Trophoblast cell (in vitro differentiated cells and primary cell): ENCODE measurements around the gene SARNP.

Experiments used
- DNase-seq, 2 donors: peaks; one replicate each; pipeline ENCODE4 v3.0.0-alpha.2; 2016
- H2AFZ ChIP-seq: 2 replicates; pipeline ENCODE4 v1.6.1; 2013; ENCODE audit warnings: low read length, moderate library complexity, mild to moderate bottlenecking; ENCODE audit not compliant: insufficient read depth, poor library complexity
- H2AK5ac ChIP-seq: 2 replicates; pipeline ENCODE4 v1.6.1; 2013; ENCODE audit warnings: mild to moderate bottlenecking, low read length
- H2BK120ac ChIP-seq: 2 replicates; pipeline ENCODE4 v1.6.1; 2013; ENCODE audit warnings: low read length, mild to moderate bottlenecking, moderate library complexity; ENCODE audit not compliant: insufficient read depth, poor library complexity
- H2BK12ac ChIP-seq: 2 replicates; pipeline ENCODE4 v1.6.1; 2013; ENCODE audit warnings: mild to moderate bottlenecking, low read length, moderate library complexity
- H2BK5ac ChIP-seq: 2 replicates; pipeline ENCODE4 v1.6.1; 2013; ENCODE audit warnings: low read length, low read depth, moderate library complexity, mild to moderate bottlenecking; ENCODE audit not compliant: poor library complexity
- H3K14ac ChIP-seq: 2 replicates; pipeline ENCODE4 v1.6.1; 2013; ENCODE audit warnings: mild to moderate bottlenecking, low read length
- H3K18ac ChIP-seq: 2 replicates; pipeline ENCODE4 v1.6.1; 2013; ENCODE audit warnings: mild to moderate bottlenecking, low read length
- H3K23ac ChIP-seq: 2 replicates; pipeline ENCODE4 v1.6.1; 2013; ENCODE audit warnings: low read length
- H3K27ac ChIP-seq: 2 replicates; pipeline ENCODE4 v1.5.1; 2013; ENCODE audit warnings: low read depth, mild to moderate bottlenecking, inconsistent platforms, low read length, moderate library complexity
- H3K27me3 ChIP-seq: 2 replicates; pipeline ENCODE4 v1.6.1; 2013; ENCODE audit warnings: inconsistent platforms, mild to moderate bottlenecking, low read length, moderate library complexity; ENCODE audit not compliant: insufficient read depth
- H3K36me3 ChIP-seq, 2 experiments: 1 replicate in 1 of 2; 2 replicates in 1 of 2; pipeline ENCODE4 v1.6.1; 2013; ENCODE audit warnings: low read length in 2 of 2, mild to moderate bottlenecking in 2 of 2, moderate library complexity in 1 of 2; ENCODE audit not compliant: insufficient read depth in 2 of 2, control insufficient read depth in 1 of 2
- H3K4ac ChIP-seq: 2 replicates; pipeline ENCODE4 v1.6.1; 2013; ENCODE audit warnings: low read depth, mild to moderate bottlenecking, low read length, moderate library complexity
- H3K4me1 ChIP-seq, 2 experiments: 1 replicate in 1 of 2; 2 replicates in 1 of 2; pipeline ENCODE4 v1.6.1; 2013; ENCODE audit warnings: low read length in 2 of 2, mild to moderate bottlenecking in 2 of 2, moderate library complexity in 1 of 2; ENCODE audit not compliant: insufficient read depth in 2 of 2, control insufficient read depth in 1 of 2
- H3K4me2 ChIP-seq: 2 replicates; pipeline ENCODE4 v1.6.1; 2013; ENCODE audit warnings: inconsistent platforms, mild to moderate bottlenecking, low read length, moderate library complexity
- H3K4me3 ChIP-seq: 2 replicates; pipeline ENCODE4 v1.5.1; 2013; ENCODE audit warnings: mild to moderate bottlenecking, low read depth, low read length, inconsistent platforms
- H3K79me1 ChIP-seq: one replicate; pipeline ENCODE4 v1.6.1; 2013; ENCODE audit warnings: low read length
- H3K79me2 ChIP-seq: 2 replicates; pipeline ENCODE4 v1.6.1; 2013; ENCODE audit warnings: low read length, mild to moderate bottlenecking; ENCODE audit not compliant: control insufficient read depth, insufficient read depth, poor library complexity
- H3K9ac ChIP-seq: 2 replicates; pipeline ENCODE4 v1.6.1; 2013; ENCODE audit warnings: mild to moderate bottlenecking, low read length
- H3K9me3 ChIP-seq: 2 replicates; pipeline ENCODE4 v1.6.1; 2013; ENCODE audit warnings: low read depth, mild to moderate bottlenecking, control low read depth, inconsistent platforms, low read length; ENCODE audit not compliant: insufficient read depth
- H4K12ac ChIP-seq: 2 replicates; pipeline ENCODE4 v1.6.1; 2013; ENCODE audit warnings: low read depth, mild to moderate bottlenecking, low read length, moderate library complexity
- H4K8ac ChIP-seq: 2 replicates; pipeline ENCODE4 v1.6.1; 2013; ENCODE audit warnings: low read depth, mild to moderate bottlenecking, low read length, moderate library complexity
- H4K91ac ChIP-seq: one replicate; pipeline ENCODE4 v1.6.1; 2013; ENCODE audit warnings: low read depth, mild to moderate bottlenecking, low read length, moderate library complexity
- WGBS: extraction: QIAGEN DNeasy Blood & Tissue Kit; methylation state at CpG from one replicate; pipeline ENCODE4 v1.1.7; 2013; ENCODE audit warnings: missing lambda C conversion rate; ENCODE audit not compliant: insufficient read length, insufficient coverage; ENCODE audit errors: extremely low coverage; 5-methylcytosine and 5-hydroxymethylcytosine counted together

Gene SARNP

DNA sequence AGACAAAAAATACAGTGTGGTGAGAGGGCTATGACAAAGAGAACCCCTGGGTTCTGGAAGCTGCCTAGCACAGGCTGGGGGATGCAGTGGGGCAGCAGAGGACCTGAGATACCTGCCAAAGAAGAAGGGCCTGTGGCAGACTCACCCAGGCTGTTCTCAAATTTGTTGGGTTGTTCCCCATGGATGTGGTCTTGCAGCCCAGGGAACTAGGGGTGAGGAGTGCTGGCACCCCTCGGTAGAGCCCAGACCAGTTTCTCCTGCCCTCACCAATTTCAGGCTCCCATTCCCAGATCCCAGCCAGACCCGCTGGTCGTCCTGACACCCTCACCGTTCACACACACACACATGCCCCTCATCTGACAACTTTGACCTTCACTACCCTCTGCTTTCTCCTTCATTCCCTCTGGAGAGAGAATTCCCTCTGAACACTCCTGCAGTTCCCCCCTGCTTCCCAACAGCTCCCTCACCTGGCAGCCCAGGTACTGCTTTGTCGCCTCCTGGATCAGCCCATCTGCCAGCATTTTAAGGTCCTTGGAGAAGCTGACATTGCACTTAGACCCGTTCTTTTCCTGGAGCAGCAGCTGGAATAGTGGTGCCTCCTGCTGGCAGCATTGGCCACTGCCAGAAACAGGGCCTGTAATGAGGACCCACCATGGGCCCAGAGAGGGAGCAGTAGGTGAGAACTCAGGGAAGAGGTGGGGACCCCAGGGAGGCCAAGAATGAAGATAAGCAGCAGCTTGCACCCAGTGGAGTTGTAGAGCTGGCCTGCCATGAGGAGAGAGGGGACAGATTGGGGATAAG is 80.5 kb downstream of the SARNP start:
- H2BK12ac ChIP-seq, result peak overlapping the region; percentile 17
- no peak overlapping the region for H4K91ac ChIP-seq
- no peak overlapping the region for H3K4me2 ChIP-seq
- H4K8ac ChIP-seq, result peak overlapping the region; percentile 63
- no peak overlapping the region for H2BK5ac ChIP-seq
- H3K4me1 ChIP-seq, result peaks cover 5 to 11% of the 10 kb centered on the region in 2 experiments
- H2AFZ ChIP-seq, result no peak overlapping the region
- H3K27ac ChIP-seq, result no peak overlapping the region
- DNase-seq, result peak; percentile 80 to 82
- H3K4me3 ChIP-seq, result no peak overlapping the region
- H2AK5ac ChIP-seq, result peak overlapping the region; percentile 50
- H3K9ac ChIP-seq, result no peak overlapping the region
- H3K27me3 ChIP-seq, result no peaks in the 10 kb centered on the region
- H3K36me3 ChIP-seq, result no peaks in the 10 kb centered on the region
- H3K9me3 ChIP-seq, result no peaks in the 10 kb centered on the region
- H3K79me2 ChIP-seq, result no peaks in the 10 kb centered on the region
- H3K4ac ChIP-seq, result no peak overlapping the region
- no peak overlapping the region for H3K23ac ChIP-seq
- H4K12ac ChIP-seq, result peak overlapping the region; percentile 32
- no peak overlapping the region for H3K14ac ChIP-seq
- H3K18ac ChIP-seq, result no peak overlapping the region
- no peak overlapping the region for H2BK120ac ChIP-seq
- no CpG with 5 or more reads among the region's 6 CpGs for WGBS
- H3K79me1 ChIP-seq, result no peaks in the 10 kb centered on the region

DNA sequence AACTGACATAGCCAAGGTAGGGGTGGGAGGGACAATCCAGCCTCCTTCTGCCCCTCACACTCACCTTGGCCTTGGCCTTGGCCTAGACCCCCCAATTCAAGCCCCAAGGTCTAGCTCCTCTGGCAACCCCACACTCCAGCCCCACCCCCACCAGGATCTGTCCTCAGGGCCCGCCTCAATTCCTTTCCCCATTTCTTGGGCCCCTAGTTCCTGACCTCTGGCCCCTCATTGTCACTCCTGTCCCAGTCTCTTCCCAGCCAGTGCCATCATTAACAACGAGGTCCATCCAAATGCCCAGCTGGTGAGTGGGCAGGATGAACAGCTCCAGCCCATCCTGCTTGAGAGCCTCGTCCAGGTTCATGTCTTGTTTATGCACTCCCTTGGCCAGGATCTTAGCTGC is 81.4 kb downstream of the SARNP start:
- Histone ChIP-seq H3K9me3 (no peaks in the 10 kb centered on the region), H3K14ac (no peak overlapping the region), H4K12ac (no peak overlapping the region), H2AK5ac (no peak overlapping the region), H4K8ac (no peak overlapping the region), H3K4me1 (peaks cover 4 to 9% of the 10 kb centered on the region in 2 experiments), H3K27me3 (no peaks in the 10 kb centered on the region), H3K18ac (no peak overlapping the region), H2BK5ac (no peak overlapping the region), H3K4me2 (no peak overlapping the region), H3K23ac (no peak overlapping the region), H3K79me2 (no peaks in the 10 kb centered on the region), H2AFZ (no peak overlapping the region), H4K91ac (no peak overlapping the region), H3K79me1 (no peaks in the 10 kb centered on the region), H2BK120ac (no peak overlapping the region), H3K36me3 (no peaks in the 10 kb centered on the region), H2BK12ac (no peak overlapping the region), H3K9ac (peak overlapping the region; percentile 2), H3K4ac (no peak overlapping the region), H3K27ac (no peak overlapping the region), H3K4me3 (no peak overlapping the region)
- DNase-seq, result no peak
- no CpG with 5 or more reads among the region's 3 CpGs for WGBS

DNA sequence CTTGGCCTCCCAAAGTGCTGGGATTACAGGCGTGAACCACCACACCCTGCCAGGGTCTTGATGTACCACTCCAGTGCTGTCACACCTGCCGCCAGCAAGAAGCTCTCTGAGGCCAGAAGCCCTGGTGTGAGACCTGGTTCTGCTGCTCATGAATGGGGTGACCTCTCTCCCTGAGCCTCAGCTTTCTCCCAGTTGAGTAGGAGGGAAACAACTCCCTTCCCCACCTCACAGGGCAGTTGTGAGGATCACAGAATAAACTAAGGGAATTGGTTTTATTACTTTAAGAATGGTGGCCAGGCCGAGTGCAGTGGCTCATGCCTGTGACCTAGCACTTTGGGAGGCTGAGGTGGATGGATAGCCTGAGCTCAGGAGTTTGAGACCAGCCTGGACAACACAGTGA is 82.9 kb downstream of the SARNP start:
- Histone ChIP-seq H3K79me1 (peaks cover 2% of the 10 kb centered on the region), H3K4me2 (no peak overlapping the region), H3K27me3 (no peaks in the 10 kb centered on the region), H3K14ac (no peak overlapping the region), H3K4me3 (no peak overlapping the region), H3K36me3 (no peaks in the 10 kb centered on the region), H2AFZ (no peak overlapping the region), H3K27ac (no peak overlapping the region), H4K91ac (no peak overlapping the region), H3K4ac (no peak overlapping the region), H2BK5ac (no peak overlapping the region), H2BK12ac (no peak overlapping the region), H3K9ac (no peak overlapping the region), H2AK5ac (no peak overlapping the region), H3K79me2 (no peaks in the 10 kb centered on the region), H3K18ac (no peak overlapping the region), H2BK120ac (no peak overlapping the region), H4K8ac (no peak overlapping the region), H4K12ac (no peak overlapping the region), H3K9me3 (no peaks in the 10 kb centered on the region), H3K4me1 (peaks cover 10 to 15% of the 10 kb centered on the region in 2 experiments), H3K23ac (no peak overlapping the region)
- WGBS, result no CpG with 5 or more reads among the region's 3 CpGs
- no peak for DNase-seq

DNA sequence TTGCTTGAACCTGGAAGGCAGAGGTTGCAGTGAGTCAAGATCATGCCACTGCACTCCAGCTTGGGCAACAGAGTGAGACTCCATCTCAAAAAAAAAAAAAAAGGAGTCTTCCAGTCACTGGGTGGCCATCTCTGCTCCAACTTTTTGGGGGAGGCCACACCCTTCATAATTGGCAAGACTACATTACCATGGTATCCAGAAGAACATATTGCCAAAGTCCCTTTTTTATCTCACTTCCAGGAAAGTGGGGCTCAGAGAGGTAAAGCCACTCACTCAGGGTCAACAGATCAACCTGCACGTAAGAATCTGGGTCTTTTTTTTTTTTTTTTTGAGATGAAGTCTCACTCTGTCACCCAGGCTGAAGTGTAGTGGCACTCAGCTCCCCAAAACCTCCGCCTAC is 83.7 kb downstream of the SARNP start:
- Histone ChIP-seq H3K4me2 (no peak overlapping the region), H3K36me3 (no peaks in the 10 kb centered on the region), H2AK5ac (no peak overlapping the region), H3K4ac (no peak overlapping the region), H3K4me3 (no peak overlapping the region), H2BK120ac (no peak overlapping the region), H3K9me3 (no peaks in the 10 kb centered on the region), H4K8ac (no peak overlapping the region), H3K79me1 (peaks cover 7% of the 10 kb centered on the region), H3K9ac (no peak overlapping the region), H3K27ac (no peak overlapping the region), H3K23ac (no peak overlapping the region), H2AFZ (no peak overlapping the region), H4K91ac (no peak overlapping the region), H3K14ac (no peak overlapping the region), H3K27me3 (no peaks in the 10 kb centered on the region), H3K4me1 (peaks cover 10 to 15% of the 10 kb centered on the region in 2 experiments), H2BK12ac (no peak overlapping the region), H4K12ac (no peak overlapping the region), H3K18ac (no peak overlapping the region), H3K79me2 (peaks cover 4% of the 10 kb centered on the region), H2BK5ac (no peak overlapping the region)
- no peak for DNase-seq
- WGBS, result no CpG with 5 or more reads among the region's 2 CpGs
